ENCODE data around the gene CXCL16.

DNA sequence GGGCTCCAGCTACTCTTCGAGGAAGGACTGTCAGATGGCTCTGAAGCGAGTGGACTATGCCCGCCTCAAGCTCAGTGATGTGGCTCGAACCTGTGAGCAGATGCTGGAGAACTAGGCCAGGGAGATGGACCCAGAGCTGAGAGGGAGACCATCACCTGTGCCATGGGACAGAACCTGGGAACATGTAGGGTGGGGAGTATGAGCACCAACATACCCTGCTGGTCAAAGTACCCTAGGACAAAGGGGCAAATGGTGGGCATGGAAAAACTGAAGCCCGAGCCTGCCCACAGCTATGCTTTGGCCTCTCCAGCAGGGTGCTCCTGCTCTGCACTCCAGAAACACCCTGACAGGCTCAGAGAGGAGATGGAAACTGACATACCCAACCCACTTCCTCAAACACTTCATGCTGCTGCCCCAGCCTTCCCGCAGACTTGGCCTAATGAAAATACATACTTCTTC lies 6.6 kb downstream of the CXCL16 start:
- TF ChIP-seq POLR2AphosphoS5 (IDR thresholded peaks at IDR 0.05; ENCODE audit: low read depth, low read length): no peak
- TF ChIP-seq, protein P1, sequence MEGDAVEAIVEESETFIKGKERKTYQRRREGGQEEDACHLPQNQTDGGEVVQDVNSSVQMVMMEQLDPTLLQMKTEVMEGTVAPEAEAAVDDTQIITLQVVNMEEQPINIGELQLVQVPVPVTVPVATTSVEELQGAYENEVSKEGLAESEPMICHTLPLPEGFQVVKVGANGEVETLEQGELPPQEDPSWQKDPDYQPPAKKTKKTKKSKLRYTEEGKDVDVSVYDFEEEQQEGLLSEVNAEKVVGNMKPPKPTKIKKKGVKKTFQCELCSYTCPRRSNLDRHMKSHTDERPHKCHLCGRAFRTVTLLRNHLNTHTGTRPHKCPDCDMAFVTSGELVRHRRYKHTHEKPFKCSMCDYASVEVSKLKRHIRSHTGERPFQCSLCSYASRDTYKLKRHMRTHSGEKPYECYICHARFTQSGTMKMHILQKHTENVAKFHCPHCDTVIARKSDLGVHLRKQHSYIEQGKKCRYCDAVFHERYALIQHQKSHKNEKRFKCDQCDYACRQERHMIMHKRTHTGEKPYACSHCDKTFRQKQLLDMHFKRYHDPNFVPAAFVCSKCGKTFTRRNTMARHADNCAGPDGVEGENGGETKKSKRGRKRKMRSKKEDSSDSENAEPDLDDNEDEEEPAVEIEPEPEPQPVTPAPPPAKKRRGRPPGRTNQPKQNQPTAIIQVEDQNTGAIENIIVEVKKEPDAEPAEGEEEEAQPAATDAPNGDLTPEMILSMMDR (IDR thresholded peaks at IDR 0.05 in 2 of 3, conservative IDR thresholded peaks at IDR 0.05 in 1 of 3; ENCODE audit: borderline replicate concordance in 1 of 3, insufficient read depth in 1 of 3, low read depth in 2 of 3, low read length in 2 of 3): peak in 1 of 3 experiments; percentile 29; a peak in 2 of 6 replicates
- TF ChIP-seq JUND (IDR thresholded peaks at IDR 0.05): no peak
- TF ChIP-seq SIN3A (IDR thresholded peaks at IDR 0.05; ENCODE audit: low read depth): no peak
- TF ChIP-seq EGR1 (IDR thresholded peaks at IDR 0.05; ENCODE audit: low read depth): no peak
- TF ChIP-seq, protein P2, sequence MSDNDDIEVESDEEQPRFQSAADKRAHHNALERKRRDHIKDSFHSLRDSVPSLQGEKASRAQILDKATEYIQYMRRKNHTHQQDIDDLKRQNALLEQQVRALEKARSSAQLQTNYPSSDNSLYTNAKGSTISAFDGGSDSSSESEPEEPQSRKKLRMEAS (IDR thresholded peaks at IDR 0.05): no peak
- TF ChIP-seq CBX3 (IDR thresholded peaks at IDR 0.05; ENCODE audit: low read depth): no peak
- no peak for TF ChIP-seq YY1 (IDR thresholded peaks at IDR 0.05; ENCODE audit: extremely low read depth, insufficient replicate concordance, low read depth, low read length)
- TF ChIP-seq, protein P3, sequence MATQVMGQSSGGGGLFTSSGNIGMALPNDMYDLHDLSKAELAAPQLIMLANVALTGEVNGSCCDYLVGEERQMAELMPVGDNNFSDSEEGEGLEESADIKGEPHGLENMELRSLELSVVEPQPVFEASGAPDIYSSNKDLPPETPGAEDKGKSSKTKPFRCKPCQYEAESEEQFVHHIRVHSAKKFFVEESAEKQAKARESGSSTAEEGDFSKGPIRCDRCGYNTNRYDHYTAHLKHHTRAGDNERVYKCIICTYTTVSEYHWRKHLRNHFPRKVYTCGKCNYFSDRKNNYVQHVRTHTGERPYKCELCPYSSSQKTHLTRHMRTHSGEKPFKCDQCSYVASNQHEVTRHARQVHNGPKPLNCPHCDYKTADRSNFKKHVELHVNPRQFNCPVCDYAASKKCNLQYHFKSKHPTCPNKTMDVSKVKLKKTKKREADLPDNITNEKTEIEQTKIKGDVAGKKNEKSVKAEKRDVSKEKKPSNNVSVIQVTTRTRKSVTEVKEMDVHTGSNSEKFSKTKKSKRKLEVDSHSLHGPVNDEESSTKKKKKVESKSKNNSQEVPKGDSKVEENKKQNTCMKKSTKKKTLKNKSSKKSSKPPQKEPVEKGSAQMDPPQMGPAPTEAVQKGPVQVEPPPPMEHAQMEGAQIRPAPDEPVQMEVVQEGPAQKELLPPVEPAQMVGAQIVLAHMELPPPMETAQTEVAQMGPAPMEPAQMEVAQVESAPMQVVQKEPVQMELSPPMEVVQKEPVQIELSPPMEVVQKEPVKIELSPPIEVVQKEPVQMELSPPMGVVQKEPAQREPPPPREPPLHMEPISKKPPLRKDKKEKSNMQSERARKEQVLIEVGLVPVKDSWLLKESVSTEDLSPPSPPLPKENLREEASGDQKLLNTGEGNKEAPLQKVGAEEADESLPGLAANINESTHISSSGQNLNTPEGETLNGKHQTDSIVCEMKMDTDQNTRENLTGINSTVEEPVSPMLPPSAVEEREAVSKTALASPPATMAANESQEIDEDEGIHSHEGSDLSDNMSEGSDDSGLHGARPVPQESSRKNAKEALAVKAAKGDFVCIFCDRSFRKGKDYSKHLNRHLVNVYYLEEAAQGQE (IDR thresholded peaks at IDR 0.05; ENCODE audit: low read depth): no peak
- no peak for TF ChIP-seq TCF7L2 (IDR thresholded peaks at IDR 0.05; ENCODE audit: borderline replicate concordance, extremely low read depth, insufficient read depth, insufficient read length)
- TF ChIP-seq CEBPB (IDR thresholded peaks at IDR 0.05; ENCODE audit: low read depth): no peak
- TF ChIP-seq FOSL1 (IDR thresholded peaks at IDR 0.05; ENCODE audit: low read depth): no peak
- TF ChIP-seq POLR2A (IDR thresholded peaks at IDR 0.05; ENCODE audit: borderline replicate concordance, extremely low read depth, insufficient read depth, insufficient read length): no peak
- no peak for TF ChIP-seq EZH2 (IDR thresholded peaks at IDR 0.05)
